EL (cell line): ENCODE data around the gene TTC22.

ENCODE experiments used
- DNase-seq: peaks from one replicate; pipeline ENCODE4 v3.0.0-alpha.2; 2016

The TTC22 gene

GRCh38 chr1:54806931-54807611 is 5.9 kb upstream of the TTC22 start:
- peak; percentile 41 for DNase-seq

GRCh38 chr1:54805981-54806381 is 4.9 kb upstream of the TTC22 start:
- DNase-seq = no peak

- no peak for DNase-seq
Observed at GRCh38 chr1:54805466-54805865, 4.3 kb upstream of the TTC22 start.

- peak; percentile 31 for DNase-seq
Observed at GRCh38 chr1:54804471-54805132, 3.5 kb upstream of the TTC22 start.

GRCh38 chr1:54803761-54804470 is 2.8 kb upstream of the TTC22 start:
- peak; percentile 48 for DNase-seq

GRCh38 chr1:54800041-54800898 is 853 bp downstream of the TTC22 start:
- DNase-seq = no peak

GRCh38 chr1:54798769-54799641 is 2.1 kb downstream of the TTC22 start:
- peak; percentile 58 for DNase-seq

- no peak for DNase-seq
Observed at GRCh38 chr1:54798206-54798605, 2.9 kb downstream of the TTC22 start.

- no peak for DNase-seq
Observed at GRCh38 chr1:54796902-54797301, 4.2 kb downstream of the TTC22 start.

GRCh38 chr1:54795841-54796468 is 5.2 kb downstream of the TTC22 start:
- DNase-seq = no peak

GRCh38 chr1:54795356-54795665 is 5.8 kb downstream of the TTC22 start:
- no peak for DNase-seq

GRCh38 chr1:54794451-54795355 is 6.4 kb downstream of the TTC22 start:
- DNase-seq = peak; percentile 10

- no peak for DNase-seq
Observed at GRCh38 chr1:54792686-54793282, 8.3 kb downstream of the TTC22 start.

- DNase-seq = peak; percentile 23
Observed at GRCh38 chr1:54791880-54792522, 9.1 kb downstream of the TTC22 start.

- DNase-seq = no peak
Observed at GRCh38 chr1:54788459-54788858, 12.7 kb downstream of the TTC22 start.

- no peak for DNase-seq
Observed at GRCh38 chr1:54787604-54788003, 13.5 kb downstream of the TTC22 start.

- DNase-seq = no peak
Observed at GRCh38 chr1:54786778-54787177, 14.3 kb downstream of the TTC22 start.

GRCh38 chr1:54784066-54784465 is 17.1 kb downstream of the TTC22 start:
- DNase-seq = no peak

- no peak for DNase-seq
Observed at GRCh38 chr1:54782588-54782987, 18.5 kb downstream of the TTC22 start.

GRCh38 chr1:54782156-54782555 is 19.0 kb downstream of the TTC22 start:
- DNase-seq = no peak
